ENCODE results near the gene PM20D1. TPM values are rescaled to one million over a fixed set of nuclear protein-coding genes. Genes with fewer than 3 reads are reported as not detected.

The PM20D1 gene
- total RNA-seq, 1 donor from 2014 or later: 0.29 TPM

GRCh38 chr1:205810448-205811157 is 39.3 kb downstream of the PM20D1 start:
- H3K36me3 Mint-ChIP-seq (ENCODE audit: low read depth): peaks cover 22% of the 10 kb centered on the region
- DNase-seq (ENCODE audit: low spot score): no peak
- H3K4me1 Mint-ChIP-seq (ENCODE audit: low read depth): peaks cover 68% of the 10 kb centered on the region
- no peaks in the 10 kb centered on the region for H3K9me3 Mint-ChIP-seq
- H3K27me3 Mint-ChIP-seq (ENCODE audit: insufficient read depth): peaks cover 5% of the 10 kb centered on the region
- intact Hi-C loops (cut with micrococcal nuclease): no loop called here
- H3K27ac Mint-ChIP-seq: peak overlapping the region; percentile 2
- H3K4me3 Mint-ChIP-seq: no peak overlapping the region

DNA sequence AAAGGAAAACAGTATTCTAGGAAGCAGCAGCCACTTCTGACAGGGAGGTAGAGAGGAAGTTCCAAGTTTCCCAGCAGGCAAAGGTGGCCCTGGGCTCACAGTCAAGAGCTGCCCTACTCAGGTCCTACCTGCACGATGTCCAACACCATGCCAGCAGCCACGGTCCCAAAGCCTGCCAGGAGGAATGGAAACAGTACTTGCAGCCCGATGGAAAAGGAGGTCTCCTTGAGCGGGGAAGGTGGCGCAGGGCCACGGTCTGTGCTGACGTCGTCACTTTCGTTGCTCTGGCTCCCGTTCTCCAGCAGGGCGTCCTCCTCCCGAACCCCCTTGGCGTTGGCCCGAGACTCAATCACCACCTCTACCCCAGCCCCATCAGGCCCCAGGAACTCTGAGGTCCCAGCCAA is 40.0 kb downstream of the PM20D1 start:
- Mint-ChIP-seq H3K36me3 (ENCODE audit: low read depth) (peaks cover 22% of the 10 kb centered on the region), H3K4me1 (ENCODE audit: low read depth) (peaks cover 75% of the 10 kb centered on the region), H3K9me3 (no peaks in the 10 kb centered on the region), H3K27me3 (ENCODE audit: insufficient read depth) (peaks cover 4% of the 10 kb centered on the region), H3K4me3 (no peak overlapping the region), H3K27ac (no peak overlapping the region)
- intact Hi-C loops (cut with micrococcal nuclease): no loop called here
- DNase-seq (ENCODE audit: low spot score): no peak

DNA sequence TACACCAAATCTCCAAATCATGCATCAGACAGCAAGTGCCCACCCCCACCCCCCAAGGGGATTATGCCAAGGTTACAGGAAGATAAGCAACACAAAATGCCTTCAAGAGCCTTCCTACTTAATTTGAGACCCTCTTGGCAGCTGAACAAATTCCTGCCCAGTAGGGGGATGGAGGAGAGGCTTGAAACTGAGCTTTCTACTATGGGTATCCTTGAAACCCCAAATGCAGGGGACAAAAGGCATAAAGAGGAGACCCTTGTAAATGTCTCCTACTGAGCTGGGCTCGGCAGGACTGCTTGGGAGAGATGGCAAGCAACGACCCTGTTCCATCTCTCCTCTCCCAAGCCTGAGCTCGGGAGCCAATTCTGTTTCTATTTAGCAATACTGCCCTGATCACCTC is 40.5 kb downstream of the PM20D1 start:
- Mint-ChIP-seq H3K9me3 (no peaks in the 10 kb centered on the region), H3K4me1 (ENCODE audit: low read depth) (peaks cover 75% of the 10 kb centered on the region), H3K27ac (no peak overlapping the region), H3K36me3 (ENCODE audit: low read depth) (peaks cover 24% of the 10 kb centered on the region), H3K4me3 (no peak overlapping the region), H3K27me3 (ENCODE audit: insufficient read depth) (no peaks in the 10 kb centered on the region)
- DNase-seq (ENCODE audit: low spot score): no peak
- intact Hi-C loops (cut with micrococcal nuclease): no loop called here

GRCh38 chr1:205805082-205805711 is 44.7 kb downstream of the PM20D1 start:
- H3K36me3 Mint-ChIP-seq (ENCODE audit: low read depth): peaks cover 24% of the 10 kb centered on the region
- H3K27ac Mint-ChIP-seq: peak overlapping the region; percentile 54
- DNase-seq (ENCODE audit: low spot score): peak; percentile 14
- peaks cover 47% of the 10 kb centered on the region for H3K4me1 Mint-ChIP-seq (ENCODE audit: low read depth)
- H3K4me3 Mint-ChIP-seq: peak overlapping the region; percentile 41
- H3K27me3 Mint-ChIP-seq (ENCODE audit: insufficient read depth): no peaks in the 10 kb centered on the region
- H3K9me3 Mint-ChIP-seq: no peaks in the 10 kb centered on the region
- intact Hi-C loops (cut with micrococcal nuclease): loop anchor here (1.0 kb wide), 1 partner anchor 8 kb away; the partner anchor contains the start of gene SLC41A1

DNA sequence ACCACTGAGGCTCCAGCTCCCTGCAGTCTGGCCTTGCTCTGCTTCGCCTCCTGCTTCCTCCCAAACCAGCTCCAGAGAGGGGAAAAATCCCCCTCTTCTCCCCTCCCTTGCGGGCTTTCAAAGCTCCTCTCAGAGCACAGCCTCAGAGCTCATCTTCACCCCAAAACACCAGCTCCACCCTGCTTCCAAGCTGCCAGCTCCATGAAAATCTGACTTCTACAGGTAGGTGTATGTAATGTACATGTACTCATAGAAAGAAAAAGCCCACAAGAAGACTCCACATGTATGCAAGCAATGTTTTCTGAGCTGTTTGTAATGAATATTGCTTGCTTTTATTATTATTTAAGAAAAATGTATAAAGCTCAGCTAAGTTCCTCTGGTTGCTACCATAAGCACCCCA is 45.3 kb downstream of the PM20D1 start:
- Mint-ChIP-seq H3K9me3 (no peaks in the 10 kb centered on the region), H3K4me1 (ENCODE audit: low read depth) (peaks cover 47% of the 10 kb centered on the region), H3K27ac (peak overlapping the region; percentile 64), H3K36me3 (ENCODE audit: low read depth) (peaks cover 24% of the 10 kb centered on the region), H3K4me3 (no peak overlapping the region), H3K27me3 (ENCODE audit: insufficient read depth) (no peaks in the 10 kb centered on the region)
- DNase-seq (ENCODE audit: low spot score): no peak
- intact Hi-C loops (cut with micrococcal nuclease): loop anchor here (1.0 kb wide), 1 partner anchor 9 kb away; the partner anchor contains the start of gene SLC41A1

DNA sequence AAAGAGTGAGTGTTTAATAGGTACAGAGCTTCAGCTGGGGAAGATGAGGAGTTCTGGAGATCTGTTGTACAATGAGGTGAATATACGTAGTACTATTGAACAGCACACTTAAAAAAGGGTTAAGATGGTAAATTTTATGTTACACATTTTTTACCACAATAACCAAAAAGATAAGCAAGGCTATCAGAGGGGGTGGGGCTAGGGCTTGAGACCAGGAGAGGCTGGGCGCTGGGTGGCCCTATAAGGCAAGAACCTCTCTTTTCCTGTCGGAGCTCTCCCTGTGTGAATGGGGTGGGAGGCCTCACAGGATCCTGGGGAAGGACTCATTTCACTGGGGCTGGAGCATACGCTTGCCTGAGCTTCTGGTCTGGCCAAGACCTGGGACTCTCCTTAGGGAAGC is 45.9 kb downstream of the PM20D1 start:
- Mint-ChIP-seq H3K9me3 (no peaks in the 10 kb centered on the region), H3K36me3 (ENCODE audit: low read depth) (peaks cover 19% of the 10 kb centered on the region), H3K4me3 (no peak overlapping the region), H3K4me1 (ENCODE audit: low read depth) (peaks cover 41% of the 10 kb centered on the region), H3K27ac (no peak overlapping the region), H3K27me3 (ENCODE audit: insufficient read depth) (no peaks in the 10 kb centered on the region)
- intact Hi-C loops (cut with micrococcal nuclease): no loop called here
- DNase-seq (ENCODE audit: low spot score): no peak

GRCh38 chr1:205802060-205802459 is 47.9 kb downstream of the PM20D1 start:
- Mint-ChIP-seq H3K27ac (no peak overlapping the region), H3K4me3 (no peak overlapping the region), H3K27me3 (ENCODE audit: insufficient read depth) (no peaks in the 10 kb centered on the region), H3K36me3 (ENCODE audit: low read depth) (peaks cover 23% of the 10 kb centered on the region), H3K9me3 (no peaks in the 10 kb centered on the region), H3K4me1 (ENCODE audit: low read depth) (peaks cover 28% of the 10 kb centered on the region)
- no peak for DNase-seq (ENCODE audit: low spot score)
- intact Hi-C loops (cut with micrococcal nuclease): no loop called here

DNA sequence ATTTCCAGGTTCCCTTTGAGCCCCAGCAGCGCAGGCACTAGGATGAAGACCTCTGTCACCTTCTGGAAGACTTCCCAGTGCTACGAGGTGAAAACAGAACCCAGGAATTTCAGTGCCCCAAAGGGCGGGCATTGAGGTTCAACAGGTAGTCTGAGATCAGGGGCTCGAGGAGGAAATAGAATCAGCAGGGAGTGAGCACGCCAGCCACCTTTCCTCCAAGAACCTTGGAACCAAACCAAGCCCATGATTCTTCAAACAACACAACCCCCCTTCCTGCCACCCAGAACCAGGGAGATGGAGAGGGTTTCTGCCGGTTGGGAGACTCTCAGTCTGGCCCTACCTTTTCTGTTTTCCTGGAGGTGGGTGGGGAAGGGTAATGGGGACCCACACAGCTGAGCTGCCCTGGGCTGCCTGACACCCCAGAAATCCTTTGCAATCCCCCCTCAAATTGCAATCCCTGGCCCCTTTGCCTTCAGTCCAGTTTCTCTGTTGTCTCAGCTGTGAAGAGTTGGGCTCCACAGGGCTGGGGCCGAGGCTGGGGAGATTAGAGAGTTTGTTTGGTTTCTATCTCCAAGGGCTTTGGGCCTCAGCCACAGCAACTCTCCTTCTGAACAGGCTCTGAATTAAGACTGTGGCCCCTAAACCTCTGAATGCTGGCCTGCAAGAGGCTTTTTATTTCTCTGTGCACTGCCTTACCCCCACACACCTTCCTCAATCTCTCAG is 48.8 kb downstream of the PM20D1 start:
- no peak for DNase-seq (ENCODE audit: low spot score)
- Mint-ChIP-seq H3K36me3 (ENCODE audit: low read depth) (peaks cover 26% of the 10 kb centered on the region), H3K4me1 (ENCODE audit: low read depth) (peaks cover 19% of the 10 kb centered on the region), H3K4me3 (no peak overlapping the region), H3K9me3 (no peaks in the 10 kb centered on the region), H3K27me3 (ENCODE audit: insufficient read depth) (no peaks in the 10 kb centered on the region), H3K27ac (peak overlapping the region; percentile 58)
- intact Hi-C loops (cut with micrococcal nuclease): no loop called here

DNA sequence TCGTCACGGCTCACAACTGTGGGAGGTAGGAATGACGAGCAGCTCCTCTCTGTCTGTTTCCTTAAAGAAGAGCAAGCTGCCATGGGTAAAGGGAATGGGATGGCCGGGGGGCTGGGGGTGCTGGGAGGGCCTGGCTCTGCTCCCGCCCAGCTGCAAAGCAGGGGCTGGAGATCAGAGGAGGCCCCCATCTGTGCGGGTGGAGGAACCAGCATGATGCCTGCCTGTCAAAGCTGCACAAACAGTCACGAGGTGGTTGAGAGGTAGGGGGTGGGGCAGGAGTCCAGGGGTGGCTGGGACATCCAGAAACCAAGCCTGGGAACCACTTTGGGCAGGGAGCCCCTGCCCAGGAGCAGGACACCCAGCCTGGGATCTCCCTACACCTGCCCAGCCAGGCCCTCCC is 49.5 kb downstream of the PM20D1 start:
- DNase-seq (ENCODE audit: low spot score): no peak
- Mint-ChIP-seq H3K27me3 (ENCODE audit: insufficient read depth) (no peaks in the 10 kb centered on the region), H3K4me1 (ENCODE audit: low read depth) (peaks cover 12% of the 10 kb centered on the region), H3K4me3 (no peak overlapping the region), H3K36me3 (ENCODE audit: low read depth) (peaks cover 26% of the 10 kb centered on the region), H3K27ac (no peak overlapping the region), H3K9me3 (no peaks in the 10 kb centered on the region)
- intact Hi-C loops (cut with micrococcal nuclease): no loop called here

GRCh38 chr1:205798577-205798976 is 51.4 kb downstream of the PM20D1 start:
- Mint-ChIP-seq H3K27ac (no peak overlapping the region), H3K27me3 (ENCODE audit: insufficient read depth) (no peaks in the 10 kb centered on the region), H3K9me3 (no peaks in the 10 kb centered on the region), H3K4me3 (no peak overlapping the region), H3K36me3 (ENCODE audit: low read depth) (peaks cover 21% of the 10 kb centered on the region), H3K4me1 (ENCODE audit: low read depth) (peaks cover 11% of the 10 kb centered on the region)
- intact Hi-C loops (cut with micrococcal nuclease): no loop called here
- no peak for DNase-seq (ENCODE audit: low spot score)

DNA sequence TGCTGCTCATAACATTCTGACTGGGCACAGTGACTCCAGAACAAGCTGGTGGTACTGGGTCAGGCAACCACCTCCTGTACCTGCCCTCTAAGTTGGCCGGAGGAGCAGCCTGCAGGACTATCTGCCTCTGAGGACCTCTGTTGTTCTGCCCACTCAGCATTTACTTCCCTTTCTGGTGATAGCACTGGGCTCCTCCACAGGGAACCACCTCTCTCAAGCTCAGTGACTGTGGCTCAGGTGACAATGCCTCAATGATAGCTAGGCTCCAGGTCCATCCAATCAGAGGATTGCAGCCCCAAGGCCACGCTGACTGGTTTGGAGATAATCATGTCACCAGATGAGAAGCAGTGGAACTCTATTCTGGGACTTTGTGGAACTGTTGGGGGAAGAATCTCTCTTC is 52.8 kb downstream of the PM20D1 start:
- Mint-ChIP-seq H3K4me3 (no peak overlapping the region), H3K36me3 (ENCODE audit: low read depth) (peaks cover 28% of the 10 kb centered on the region), H3K27ac (no peak overlapping the region), H3K9me3 (no peaks in the 10 kb centered on the region), H3K4me1 (ENCODE audit: low read depth) (peaks cover 11% of the 10 kb centered on the region), H3K27me3 (ENCODE audit: insufficient read depth) (no peaks in the 10 kb centered on the region)
- no peak for DNase-seq (ENCODE audit: low spot score)
- intact Hi-C loops (cut with micrococcal nuclease): no loop called here

- H3K4me1 Mint-ChIP-seq (ENCODE audit: low read depth): peaks cover 11% of the 10 kb centered on the region
- peaks cover 36% of the 10 kb centered on the region for H3K36me3 Mint-ChIP-seq (ENCODE audit: low read depth)
- H3K27ac Mint-ChIP-seq: no peak overlapping the region
- intact Hi-C loops (cut with micrococcal nuclease): no loop called here
- no peaks in the 10 kb centered on the region for H3K9me3 Mint-ChIP-seq
- no peak for DNase-seq (ENCODE audit: low spot score)
- no peaks in the 10 kb centered on the region for H3K27me3 Mint-ChIP-seq (ENCODE audit: insufficient read depth)
- no peak overlapping the region for H3K4me3 Mint-ChIP-seq
Measured at GRCh38 chr1:205794011-205794730, 55.8 kb downstream of the PM20D1 start.
